ENCODE data around the gene MAP1LC3B.

The MAP1LC3B gene

GRCh38 chr16:87432330-87432915 is 40.3 kb downstream of the MAP1LC3B start:
- no peak for DNase-seq (ENCODE audit: low spot score)

GRCh38 chr16:87434146-87434667 is 42.1 kb downstream of the MAP1LC3B start:
- DNase-seq (ENCODE audit: low spot score), result no peak

- DNase-seq (ENCODE audit: low spot score), result peak; percentile 40
Observed at GRCh38 chr16:87435372-87436224, 43.5 kb downstream of the MAP1LC3B start.

- no peak for DNase-seq (ENCODE audit: low spot score)
Observed at GRCh38 chr16:87436225-87437172, 44.4 kb downstream of the MAP1LC3B start.

- DNase-seq (ENCODE audit: low spot score), result no peak
Observed at GRCh38 chr16:87437327-87437726, 45.2 kb downstream of the MAP1LC3B start.

GRCh38 chr16:87437911-87438610 is 45.9 kb downstream of the MAP1LC3B start:
- DNase-seq (ENCODE audit: low spot score), result no peak

GRCh38 chr16:87438611-87438985 is 46.5 kb downstream of the MAP1LC3B start:
- no peak for DNase-seq (ENCODE audit: low spot score)

GRCh38 chr16:87439926-87440325 is 47.8 kb downstream of the MAP1LC3B start:
- no peak for DNase-seq (ENCODE audit: low spot score)

GRCh38 chr16:87441886-87442580 is 49.9 kb downstream of the MAP1LC3B start:
- no peak for DNase-seq (ENCODE audit: low spot score)

GRCh38 chr16:87442581-87442966 is 50.4 kb downstream of the MAP1LC3B start:
- DNase-seq (ENCODE audit: low spot score), result no peak

- no peak for DNase-seq (ENCODE audit: low spot score)
Observed at GRCh38 chr16:87443016-87443415, 50.9 kb downstream of the MAP1LC3B start.

- no peak for DNase-seq (ENCODE audit: low spot score)
Observed at GRCh38 chr16:87443964-87444363, 51.8 kb downstream of the MAP1LC3B start.

- DNase-seq (ENCODE audit: low spot score), result no peak
Observed at GRCh38 chr16:87445486-87445885, 53.4 kb downstream of the MAP1LC3B start.

- no peak for DNase-seq (ENCODE audit: low spot score)
Observed at GRCh38 chr16:87446479-87446878, 54.3 kb downstream of the MAP1LC3B start.

GRCh38 chr16:87447323-87447722 is 55.2 kb downstream of the MAP1LC3B start:
- DNase-seq (ENCODE audit: low spot score), result no peak

- DNase-seq (ENCODE audit: low spot score), result no peak
Observed at GRCh38 chr16:87448866-87449265, 56.7 kb downstream of the MAP1LC3B start.

GRCh38 chr16:87451563-87452210 is 59.6 kb downstream of the MAP1LC3B start:
- DNase-seq (ENCODE audit: low spot score), result no peak

- no peak for DNase-seq (ENCODE audit: low spot score)
Observed at GRCh38 chr16:87453326-87453725, 61.2 kb downstream of the MAP1LC3B start.

Data from pons (tissue), 1 donor.